HepG2 (cell line): ENCODE measurements around the gene ZFAND2A. TPM values are rescaled to one million over a fixed set of nuclear protein-coding genes. Genes with fewer than 3 reads are reported as not detected.

Experiments
- ARHGAP35 ChIP-seq: sonication (generic); formaldehyde crosslinking; IDR thresholded peaks from 2 replicates; pipeline ENCODE4 v1.9.0; 2022; ENCODE audit warnings: mild to moderate bottlenecking, inconsistent platforms, moderate library complexity, missing genetic modification reagents, borderline replicate concordance
- CBX5 ChIP-seq: sonication (generic); formaldehyde crosslinking; IDR thresholded peaks from 2 replicates; pipeline ENCODE4 v1.4.0; 2020; ENCODE audit warnings: missing genetic modification reagents, borderline replicate concordance
- FOSL1 ChIP-seq: sonication (generic); formaldehyde crosslinking; IDR thresholded peaks from 2 replicates; pipeline ENCODE4 v1.9.0; 2021; ENCODE audit warnings: missing genetic modification reagents, borderline replicate concordance
- GFI1 ChIP-seq: sonication (generic); formaldehyde crosslinking; IDR thresholded peaks from 2 replicates; pipeline ENCODE4 v1.5.0; 2020; ENCODE audit warnings: missing genetic modification reagents, mild to moderate bottlenecking, borderline replicate concordance
- IRX3 ChIP-seq: sonication (generic); formaldehyde crosslinking; IDR thresholded peaks from 2 replicates; pipeline ENCODE4 v1.8.1; 2023; ENCODE audit warnings: mild to moderate bottlenecking, low read depth, missing genetic modification reagents, borderline replicate concordance
- KLF6 ChIP-seq: IDR thresholded peaks from 2 replicates; pipeline ENCODE4 v1.8.0; 2016; ENCODE audit warnings: missing biosample characterization, missing genetic modification reagents
- KMT2A ChIP-seq: sonication (generic); formaldehyde crosslinking; IDR thresholded peaks from 2 replicates; pipeline ENCODE4 v1.4.0; 2020; ENCODE audit warnings: missing genetic modification reagents
- PBX3 ChIP-seq: sonication (generic); formaldehyde crosslinking; IDR thresholded peaks from 2 replicates; pipeline ENCODE4 v1.8.1; 2023; ENCODE audit warnings: missing genetic modification reagents, inconsistent platforms, borderline replicate concordance
- SAP130 ChIP-seq: IDR thresholded peaks from 2 replicates; pipeline ENCODE4 v1.6.1; 2016; ENCODE audit warnings: low read depth
- SRSF4 ChIP-seq: fragments of 200-400 bp; formaldehyde crosslinking; IDR thresholded peaks from one replicate; pipeline ENCODE4 v1.6.1; 2018; ENCODE audit warnings: mild to moderate bottlenecking, low read depth, low read length, moderate library complexity; ENCODE audit not compliant: poor library complexity, severe bottlenecking
- TRIM24 ChIP-seq: sonication (generic); formaldehyde crosslinking; IDR thresholded peaks from 2 replicates; pipeline ENCODE4 v1.8.0; 2022; ENCODE audit warnings: mild to moderate bottlenecking, missing genetic modification reagents
- YEATS2 ChIP-seq: sonication (generic); formaldehyde crosslinking; IDR thresholded peaks from 2 replicates; pipeline ENCODE4 v1.4.0; 2020; ENCODE audit warnings: missing genetic modification reagents, borderline replicate concordance
- ZBTB46 ChIP-seq: sonication (generic); formaldehyde crosslinking; IDR thresholded peaks from 2 replicates; pipeline ENCODE4 v1.4.0; 2020; ENCODE audit warnings: mild to moderate bottlenecking, missing genetic modification reagents, borderline replicate concordance
- ZNF121 ChIP-seq: sonication (generic); formaldehyde crosslinking; IDR thresholded peaks from 2 replicates; pipeline ENCODE4 v1.5.0; 2020; ENCODE audit warnings: mild to moderate bottlenecking, missing genetic modification reagents
- ZNF780A ChIP-seq: sonication (generic); formaldehyde crosslinking; IDR thresholded peaks from 2 replicates; pipeline ENCODE4 v1.8.0; 2022; ENCODE audit warnings: mild to moderate bottlenecking, missing genetic modification reagents, moderate library complexity
- ZSCAN20 ChIP-seq: sonication (generic); formaldehyde crosslinking; IDR thresholded peaks from 2 replicates; pipeline ENCODE4 v1.4.0; 2020; ENCODE audit warnings: missing genetic modification reagents, mild to moderate bottlenecking, borderline replicate concordance
- polyA plus RNA-seq, 8 experiments: library from polyadenylated mRNA; depleted of rRNA in 3 of 8; stranded (reverse) in 7 of 8; unstranded in 1 of 8; fragments of >200 nt; fragmentation: Illumina TruSeq in 4 of 8; extraction: Trizol in 4 of 8; gene quantifications; 2 replicates each; pipeline versions ENCODE4 v1.2.1 to v1.2.3, GENCODE V29; 2011 to 2016; ENCODE audit warnings: low read depth in 4 of 8, missing spikeins in 1 of 8, mixed read lengths in 1 of 8; ENCODE audit not compliant: insufficient read depth in 1 of 8
- total RNA-seq, 5 experiments: library from RNA; depleted of rRNA; stranded (reverse); fragments of >200 nt; fragmentation: Illumina TruSeq; extraction: Trizol; gene quantifications; 2 replicates each; pipeline ENCODE4 v1.2.3, GENCODE V29; 2016; ENCODE audit warnings: low read depth in 1 of 5
- TF ChIP-seq, protein P1 (sequence below): sonication (generic); formaldehyde crosslinking; IDR thresholded peaks from 2 replicates; pipeline ENCODE4 v1.5.1; 2020; ENCODE audit warnings: missing genetic modification reagents, mild to moderate bottlenecking, borderline replicate concordance
- TF ChIP-seq, protein P2 (sequence below): sonication (generic); formaldehyde crosslinking; IDR thresholded peaks from 2 replicates; pipeline ENCODE4 v1.8.1; 2022; ENCODE audit warnings: mild to moderate bottlenecking, missing genetic modification reagents
- TF ChIP-seq, protein P3 (sequence below): sonication (generic); formaldehyde crosslinking; IDR thresholded peaks from 2 replicates; pipeline ENCODE4 v1.5.0; 2020; ENCODE audit warnings: mild to moderate bottlenecking, missing genetic modification reagents

ZFAND2A gene
- total and polyA plus RNA-seq, 2 of the 13 experiments (the other 11 are each of a cell fraction or from before 2014, with no cell fraction given), result 140 to 153 TPM

- TF ChIP-seq, protein P1, sequence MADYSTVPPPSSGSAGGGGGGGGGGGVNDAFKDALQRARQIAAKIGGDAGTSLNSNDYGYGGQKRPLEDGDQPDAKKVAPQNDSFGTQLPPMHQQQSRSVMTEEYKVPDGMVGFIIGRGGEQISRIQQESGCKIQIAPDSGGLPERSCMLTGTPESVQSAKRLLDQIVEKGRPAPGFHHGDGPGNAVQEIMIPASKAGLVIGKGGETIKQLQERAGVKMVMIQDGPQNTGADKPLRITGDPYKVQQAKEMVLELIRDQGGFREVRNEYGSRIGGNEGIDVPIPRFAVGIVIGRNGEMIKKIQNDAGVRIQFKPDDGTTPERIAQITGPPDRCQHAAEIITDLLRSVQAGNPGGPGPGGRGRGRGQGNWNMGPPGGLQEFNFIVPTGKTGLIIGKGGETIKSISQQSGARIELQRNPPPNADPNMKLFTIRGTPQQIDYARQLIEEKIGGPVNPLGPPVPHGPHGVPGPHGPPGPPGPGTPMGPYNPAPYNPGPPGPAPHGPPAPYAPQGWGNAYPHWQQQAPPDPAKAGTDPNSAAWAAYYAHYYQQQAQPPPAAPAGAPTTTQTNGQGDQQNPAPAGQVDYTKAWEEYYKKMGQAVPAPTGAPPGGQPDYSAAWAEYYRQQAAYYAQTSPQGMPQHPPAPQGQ, result 0 out of 2 replicates have a peak, but pooled peaks have one; percentile 15
- TF ChIP-seq TRIM24, result no peak
- TF ChIP-seq, protein P2, sequence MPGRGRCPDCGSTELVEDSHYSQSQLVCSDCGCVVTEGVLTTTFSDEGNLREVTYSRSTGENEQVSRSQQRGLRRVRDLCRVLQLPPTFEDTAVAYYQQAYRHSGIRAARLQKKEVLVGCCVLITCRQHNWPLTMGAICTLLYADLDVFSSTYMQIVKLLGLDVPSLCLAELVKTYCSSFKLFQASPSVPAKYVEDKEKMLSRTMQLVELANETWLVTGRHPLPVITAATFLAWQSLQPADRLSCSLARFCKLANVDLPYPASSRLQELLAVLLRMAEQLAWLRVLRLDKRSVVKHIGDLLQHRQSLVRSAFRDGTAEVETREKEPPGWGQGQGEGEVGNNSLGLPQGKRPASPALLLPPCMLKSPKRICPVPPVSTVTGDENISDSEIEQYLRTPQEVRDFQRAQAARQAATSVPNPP (CRISPR knock-in tag), result no peak
- TF ChIP-seq ARHGAP35 (CRISPR knock-in tag), result peak; percentile 43; the same call in 1 of the 2 replicates
- TF ChIP-seq ZNF780A (CRISPR knock-in tag), result 0 out of 2 replicates have a peak, but pooled peaks have one; percentile 38
- TF ChIP-seq IRX3 (CRISPR knock-in tag), result no peak
- TF ChIP-seq, protein P3, sequence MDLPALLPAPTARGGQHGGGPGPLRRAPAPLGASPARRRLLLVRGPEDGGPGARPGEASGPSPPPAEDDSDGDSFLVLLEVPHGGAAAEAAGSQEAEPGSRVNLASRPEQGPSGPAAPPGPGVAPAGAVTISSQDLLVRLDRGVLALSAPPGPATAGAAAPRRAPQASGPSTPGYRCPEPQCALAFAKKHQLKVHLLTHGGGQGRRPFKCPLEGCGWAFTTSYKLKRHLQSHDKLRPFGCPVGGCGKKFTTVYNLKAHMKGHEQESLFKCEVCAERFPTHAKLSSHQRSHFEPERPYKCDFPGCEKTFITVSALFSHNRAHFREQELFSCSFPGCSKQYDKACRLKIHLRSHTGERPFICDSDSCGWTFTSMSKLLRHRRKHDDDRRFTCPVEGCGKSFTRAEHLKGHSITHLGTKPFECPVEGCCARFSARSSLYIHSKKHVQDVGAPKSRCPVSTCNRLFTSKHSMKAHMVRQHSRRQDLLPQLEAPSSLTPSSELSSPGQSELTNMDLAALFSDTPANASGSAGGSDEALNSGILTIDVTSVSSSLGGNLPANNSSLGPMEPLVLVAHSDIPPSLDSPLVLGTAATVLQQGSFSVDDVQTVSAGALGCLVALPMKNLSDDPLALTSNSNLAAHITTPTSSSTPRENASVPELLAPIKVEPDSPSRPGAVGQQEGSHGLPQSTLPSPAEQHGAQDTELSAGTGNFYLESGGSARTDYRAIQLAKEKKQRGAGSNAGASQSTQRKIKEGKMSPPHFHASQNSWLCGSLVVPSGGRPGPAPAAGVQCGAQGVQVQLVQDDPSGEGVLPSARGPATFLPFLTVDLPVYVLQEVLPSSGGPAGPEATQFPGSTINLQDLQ (CRISPR knock-in tag), result peak; percentile 80
- peak; percentile 67 for TF ChIP-seq SAP130 (CRISPR knock-in tag)
- peak; percentile 43; the same call in 1 of the 2 replicates for TF ChIP-seq YEATS2 (CRISPR knock-in tag)
- TF ChIP-seq KMT2A (CRISPR knock-in tag), result peak; percentile 72; the same call in 1 of the 2 replicates
- 0 out of 2 replicates have a peak, but pooled peaks have one; percentile 35 for TF ChIP-seq ZNF121 (CRISPR knock-in tag)
- no peak for TF ChIP-seq SRSF4
- TF ChIP-seq ZBTB46 (CRISPR knock-in tag), result no peak
- TF ChIP-seq ZSCAN20 (CRISPR knock-in tag), result 0 out of 2 replicates have a peak, but pooled peaks have one; percentile 52
- TF ChIP-seq GFI1, result no peak
- TF ChIP-seq KLF6, result no peak
- TF ChIP-seq FOSL1 (CRISPR knock-in tag), result peak; percentile 74; the same call in 1 of the 2 replicates
- TF ChIP-seq CBX5 (CRISPR knock-in tag), result no peak
- no peak for TF ChIP-seq PBX3 (CRISPR knock-in tag)
These were observed 16.2 kb upstream of the ZFAND2A start (continued) for GRCh38 chr7:1175967-1176851.
